H1 (cell line): Measurements from ENCODE around the gene TIGD1. TPM values are rescaled to one million over a fixed set of nuclear protein-coding genes. Genes with fewer than 3 reads are reported as not detected.

Source experiments
- CTCF ChIA-PET: fragments of 300-600 bp; sonication (Branson Sonifier 250); formaldehyde crosslinking; loops from one replicate; lab custom pipeline; 2021; ENCODE audit not compliant: partially characterized antibody; lab: Charles Lee
- POLR2A ChIA-PET: fragments of 300-600 bp; sonication (Branson Sonifier 250); formaldehyde crosslinking; loops from one replicate; lab custom pipeline; 2021; ENCODE audit warnings: inconsistent platforms; ENCODE audit not compliant: partially characterized antibody; lab: Charles Lee
- DNase-seq, 2 experiments: peaks; one replicate each; pipeline versions ENCODE4 v3.0.0 to v3.0.0-alpha.2; 2010 to 2022; ENCODE audit warnings: low spot score in 2 of 2, low read depth in 1 of 2, mixed read lengths in 1 of 2
- FAIRE-seq: peaks from 2 replicates; lab custom pipeline; 2011; peaks lifted over from hg19 to GRCh38; lab: Jason Lieb, UNC
- H2AFZ ChIP-seq: 2 replicates; pipeline ENCODE4 v1.8.1; 2012; ENCODE audit warnings: low read length, inconsistent platforms
- H2AK5ac ChIP-seq: 2 replicates; pipeline ENCODE4 v1.6.1; 2013; ENCODE audit warnings: low read depth, low read length
- H2BK120ac ChIP-seq: replicated peaks from 2 replicates; pipeline ENCODE3; 2013; ENCODE audit warnings: low read depth, low read length, inconsistent platforms
- H2BK12ac ChIP-seq: 2 replicates; pipeline ENCODE4 v1.6.1; 2013; ENCODE audit warnings: low read depth, low read length
- H2BK15ac ChIP-seq: 2 replicates; pipeline ENCODE4 v1.6.1; 2013; ENCODE audit warnings: low read length
- H2BK20ac ChIP-seq: 2 replicates; pipeline ENCODE4 v1.6.1; 2013; ENCODE audit warnings: low read length
- H2BK5ac ChIP-seq: 2 replicates; pipeline ENCODE4 v1.6.1; 2013; ENCODE audit warnings: low read depth, low read length
- H3K14ac ChIP-seq: 2 replicates; pipeline ENCODE4 v1.6.1; 2013; ENCODE audit warnings: inconsistent platforms; ENCODE audit not compliant: insufficient read length
- H3K18ac ChIP-seq: 2 replicates; pipeline ENCODE4 v1.6.1; 2013; ENCODE audit warnings: low read length; ENCODE audit errors: extremely low read depth
- H3K23ac ChIP-seq: 2 replicates; pipeline ENCODE4 v1.6.1; 2013; ENCODE audit warnings: inconsistent platforms; ENCODE audit not compliant: insufficient read length
- H3K23me2 ChIP-seq: 2 replicates; pipeline ENCODE4 v1.6.1; 2013; ENCODE audit warnings: low read depth, low read length
- H3K27ac ChIP-seq: 2 replicates; pipeline ENCODE4 v1.6.1; 2011; ENCODE audit warnings: low read depth, low read length, inconsistent platforms
- H3K27me3 ChIP-seq, 4 experiments: replicated peaks in 1 of 4; 1 replicate in 1 of 4; 2 replicates in 3 of 4; pipeline versions ENCODE4 v1.6.1 to v1.8.1; 2011 to 2013; ENCODE audit warnings: low read length in 3 of 4, mild to moderate bottlenecking in 3 of 4, inconsistent platforms in 2 of 4, mixed read lengths in 2 of 4, moderate library complexity in 1 of 4; ENCODE audit not compliant: control insufficient read depth in 3 of 4, insufficient read depth in 3 of 4; ENCODE audit errors: extremely low read depth in 1 of 4
- H3K36me3 ChIP-seq, 4 experiments: 2 replicates each; pipeline versions ENCODE4 v1.6.1 to v1.8.1; 2011 to 2013; ENCODE audit warnings: mild to moderate bottlenecking in 4 of 4, low read length in 3 of 4, moderate library complexity in 2 of 4, control low read depth in 1 of 4, inconsistent platforms in 1 of 4; ENCODE audit not compliant: insufficient read depth in 4 of 4, control insufficient read depth in 2 of 4
- H3K4ac ChIP-seq: replicated peaks from 2 replicates; pipeline ENCODE3; 2013; ENCODE audit warnings: low read length, low read depth, mixed read lengths, inconsistent platforms; ENCODE audit not compliant: insufficient read length
- H3K4me1 ChIP-seq, 4 experiments: replicated peaks in 1 of 4; 1 replicate in 1 of 4; 2 replicates in 3 of 4; pipeline versions ENCODE4 v1.6.1 to v1.8.1; 2011 to 2013; ENCODE audit warnings: low read length in 3 of 4, inconsistent platforms in 2 of 4, mixed read lengths in 1 of 4; ENCODE audit not compliant: insufficient read depth in 4 of 4, control insufficient read depth in 3 of 4
- H3K4me2 ChIP-seq, 2 experiments: 2 replicates each; pipeline versions ENCODE4 v1.6.1 to v1.8.1; 2011 to 2013; ENCODE audit warnings: low read depth in 2 of 2, low read length in 2 of 2, control low read depth in 1 of 2, inconsistent platforms in 1 of 2, mild to moderate bottlenecking in 1 of 2; ENCODE audit not compliant: insufficient read depth in 1 of 2
- H3K4me3 ChIP-seq, 4 experiments: fragments of 200-600, 300-600 bp in 1 of 4; sonication (generic), shearing (Covaris generic), sonication (Bioruptor Twin) in 1 of 4; 2 replicates each; pipeline versions ENCODE4 v1.5.1 to v1.8.1; 2011 to 2016; ENCODE audit warnings: low read length in 4 of 4, low read depth in 3 of 4, control low read depth in 2 of 4, inconsistent platforms in 2 of 4, mild to moderate bottlenecking in 2 of 4, mixed read lengths in 1 of 4, moderate library complexity in 1 of 4; ENCODE audit not compliant: insufficient read depth in 2 of 4; ENCODE audit errors: extremely low read depth in 1 of 4
- H3K56ac ChIP-seq: replicated peaks from 2 replicates; pipeline ENCODE3; 2013; ENCODE audit warnings: low read depth, mild to moderate bottlenecking, mixed read lengths, low read length, inconsistent platforms; ENCODE audit not compliant: insufficient read length
- H3K79me1 ChIP-seq: 2 replicates; pipeline ENCODE4 v1.6.1; 2013; ENCODE audit warnings: low read depth, low read length, control low read depth
- H3K79me2 ChIP-seq, 2 experiments: 2 replicates each; pipeline versions ENCODE4 v1.6.1 to v1.8.1; 2012 to 2013; ENCODE audit warnings: low read length in 2 of 2, mild to moderate bottlenecking in 2 of 2, inconsistent platforms in 1 of 2; ENCODE audit not compliant: insufficient read depth in 2 of 2, control insufficient read depth in 1 of 2
- H3K9ac ChIP-seq, 4 experiments: replicated peaks in 1 of 4; 1 replicate in 1 of 4; 2 replicates in 3 of 4; pipeline versions ENCODE4 v1.6.1 to v1.8.1; 2011 to 2013; ENCODE audit warnings: low read depth in 3 of 4, low read length in 3 of 4, control low read depth in 2 of 4, mild to moderate bottlenecking in 2 of 4, moderate library complexity in 2 of 4, inconsistent platforms in 1 of 4; ENCODE audit errors: extremely low read depth in 1 of 4
- H3K9me3 ChIP-seq, 2 experiments: 2 replicates each; pipeline versions ENCODE4 v1.6.1 to v1.8.1; 2012 to 2013; ENCODE audit warnings: mild to moderate bottlenecking in 2 of 2, moderate library complexity in 2 of 2, control low read depth in 1 of 2, inconsistent platforms in 1 of 2, low read depth in 1 of 2, low read length in 1 of 2, mixed read lengths in 1 of 2; ENCODE audit not compliant: insufficient read depth in 2 of 2
- H4K20me1 ChIP-seq, 2 experiments: replicated peaks in 1 of 2; 2 replicates each; pipeline versions ENCODE3 to v1.8.1; 2011 to 2013; ENCODE audit warnings: inconsistent platforms in 2 of 2, low read length in 2 of 2, mild to moderate bottlenecking in 1 of 2; ENCODE audit not compliant: insufficient read depth in 2 of 2, control insufficient read depth in 1 of 2
- H4K5ac ChIP-seq: 2 replicates; pipeline ENCODE4 v1.6.1; 2013; ENCODE audit warnings: low read length, low read depth, mixed read lengths, inconsistent platforms; ENCODE audit not compliant: insufficient read length
- H4K8ac ChIP-seq: 2 replicates; pipeline ENCODE4 v1.8.0; 2013; ENCODE audit warnings: mild to moderate bottlenecking, moderate library complexity, low read length, inconsistent platforms; ENCODE audit not compliant: insufficient read depth; ENCODE audit errors: extremely low read depth
- H4K91ac ChIP-seq: replicated peaks from 2 replicates; pipeline ENCODE3; 2013; ENCODE audit warnings: low read length, mixed read lengths, inconsistent platforms; ENCODE audit not compliant: insufficient read length
- ATF3 ChIP-seq: IDR thresholded peaks from 2 replicates; pipeline ENCODE4 v1.6.1; 2011; ENCODE audit warnings: low read depth, mild to moderate bottlenecking, low read length; ENCODE audit not compliant: insufficient read depth
- CHD1 ChIP-seq: IDR thresholded peaks from 2 replicates; pipeline ENCODE4 v1.6.1; 2012; ENCODE audit warnings: low read depth, low read length, improper control_type of control experiment
- HDAC6 ChIP-seq: IDR thresholded peaks from one replicate; pipeline ENCODE4 v1.7.1; 2012; ENCODE audit warnings: low read depth, mild to moderate bottlenecking, inconsistent platforms, low read length, moderate library complexity
- JUND ChIP-seq: IDR thresholded peaks from 2 replicates; pipeline ENCODE4 v1.6.1; 2011; ENCODE audit warnings: mild to moderate bottlenecking, improper control_type of control experiment, low read length
- MAFK ChIP-seq: IDR thresholded peaks from 2 replicates; pipeline ENCODE4 v1.6.1; 2012; ENCODE audit warnings: low read depth, mild to moderate bottlenecking, improper control_type of control experiment, low read length
- MAX ChIP-seq: IDR thresholded peaks from 2 replicates; pipeline ENCODE4 v1.6.1; 2012; ENCODE audit warnings: inconsistent platforms
- TCF12 ChIP-seq: IDR thresholded peaks from 2 replicates; pipeline ENCODE4 v1.6.1; 2011; ENCODE audit warnings: low read depth, mild to moderate bottlenecking, low read length
- WGBS, 2 experiments: shearing (Covaris generic) in 1 of 2; methylation state at CpG; one replicate each; pipeline versions ENCODE4 v1.1.6 to v1.1.7; 2013 to 2015; ENCODE audit warnings: low lambda C conversion rate in 2 of 2, mixed read lengths in 2 of 2, inconsistent platforms in 1 of 2, low coverage in 1 of 2, missing lambda C conversion rate in 1 of 2; ENCODE audit not compliant: insufficient replicate concordance in 2 of 2, insufficient coverage in 1 of 2, insufficient read length in 1 of 2; ENCODE audit errors: extremely low coverage in 1 of 2, missing lambda C conversion rate in 1 of 2; 5-methylcytosine and 5-hydroxymethylcytosine counted together
- polyA plus RNA-seq, 7 experiments: library from polyadenylated mRNA; depleted of rRNA in 3 of 7; stranded (reverse) in 5 of 7; unstranded in 2 of 7; fragments of >200 nt in 5 of 7; fragments of 200-250 nt in 2 of 7; gene quantifications; 1 replicate in 5 of 7; 2 replicates in 1 of 7; 4 replicates in 1 of 7; pipeline versions ENCODE4 v1.2.1 to v1.2.3, GENCODE V29; 2011 to 2013; ENCODE audit warnings: missing spikeins in 2 of 7, mixed read lengths in 2 of 7
- total RNA-seq: library from RNA; stranded (reverse); fragmentation: NEBNext Ultra II Directional; extraction: Animal tissue kit (Norgen Biotek cat#: 25700); gene quantifications from 2 replicates; pipeline ENCODE4 v1.2.1, GENCODE V29; 2021

Gene TIGD1
- total and polyA plus RNA-seq, 2 of the 8 experiments (the other 6 are each of a cell fraction or from before 2014, with no cell fraction given): 4.7 to 8.3 TPM

- H3K36me3 ChIP-seq: peaks cover 0 to 9% (median under 1%) of the 10 kb centered on the region in 4 experiments; a peak in 2 of 8 replicates
- DNase-seq (no peak), FAIRE-seq (no peak)
- H3K27me3 ChIP-seq: no peaks in the 10 kb centered on the region
- no peak overlapping the region for H3K23ac ChIP-seq
- H3K4me1 ChIP-seq: peaks cover 0 to 6% (median 5%) of the 10 kb centered on the region in 4 experiments; a peak in 6 of 7 replicates
- no peak overlapping the region for H4K8ac ChIP-seq
- peaks cover 12% of the 10 kb centered on the region for H3K79me1 ChIP-seq
- H3K27ac ChIP-seq: no peak overlapping the region
- no peak overlapping the region for H3K4me2 ChIP-seq
- POLR2A ChIA-PET: interaction anchor here (1.0 to 1.9 kb wide), 3 partner anchors 9 to 40 kb away, joined by 3 to 7 read pairs (median 5); partner anchors contain the start of gene CHRNG
- peaks cover 12% of the 10 kb centered on the region; the same call in 1 of the 2 replicates for H3K23me2 ChIP-seq
- H3K9me3 ChIP-seq: no peaks in the 10 kb centered on the region
- no peak overlapping the region for H4K5ac ChIP-seq
- H3K18ac ChIP-seq: no peak overlapping the region
- H3K4ac ChIP-seq: no peak overlapping the region
- no peak overlapping the region for H3K14ac ChIP-seq
- H2BK20ac ChIP-seq: no peak overlapping the region
- no peak overlapping the region for H3K4me3 ChIP-seq
- H2BK12ac ChIP-seq: no peak overlapping the region
- CTCF ChIA-PET: interaction anchor here (0.8 to 2.3 kb wide), 3 partner anchors 9 to 100 kb away, joined by 3 to 8 read pairs (median 5); partner anchors contain the start of gene CHRNG
- no peak overlapping the region for H3K56ac ChIP-seq
- H2BK120ac ChIP-seq: no peak overlapping the region
- TF ChIP-seq HDAC6: no peak
- no peak for TF ChIP-seq TCF12
- no peak for TF ChIP-seq ATF3
- TF ChIP-seq JUND: no peak
- TF ChIP-seq CHD1: no peak
- TF ChIP-seq MAFK: no peak
- no peak for TF ChIP-seq MAX
- no peak overlapping the region for H2BK5ac ChIP-seq
- H3K79me2 ChIP-seq: peaks cover 11 to 45% of the 10 kb centered on the region in 2 experiments
- peaks cover 4 to 9% of the 10 kb centered on the region in 2 experiments for H4K20me1 ChIP-seq
- H2BK15ac ChIP-seq: no peak overlapping the region
- H4K91ac ChIP-seq: no peak overlapping the region
- H3K9ac ChIP-seq: no peak overlapping the region
- H2AK5ac ChIP-seq: no peak overlapping the region
- no peak overlapping the region for H2AFZ ChIP-seq
- 95% methylated on average over 6 of the region's 6 CpGs; no CpG with 5 or more reads in 1 of the 2 experiments for WGBS, 2 experiments
Observed at GRCh38 chr2:232547991-232548390, 2.4 kb downstream of the TIGD1 start.
